Ovary (tissue), 3 donors: ENCODE data around the gene RAB3A.

Source experiments
- POLR2A ChIP-seq: fragments of 450-650 bp; IDR thresholded peaks from one replicate; pipeline ENCODE4 v1.6.1; 2017; ENCODE audit warnings: antibody characterized with exemption, mild to moderate bottlenecking, moderate library complexity
- TF ChIP-seq, protein P1 (sequence below), 3 donors: fragments of 450-650 bp in 2 of 3; fragments of 200-600 bp in 1 of 3; IDR thresholded peaks; one replicate each; pipeline versions ENCODE4 v1.5.1 to v1.8.0; 2016 to 2022; ENCODE audit warnings: antibody characterized with exemption in 3 of 3, mild to moderate bottlenecking in 1 of 3
- donor health status: DM: no; HTN: no; CAD: no.

DNA sequence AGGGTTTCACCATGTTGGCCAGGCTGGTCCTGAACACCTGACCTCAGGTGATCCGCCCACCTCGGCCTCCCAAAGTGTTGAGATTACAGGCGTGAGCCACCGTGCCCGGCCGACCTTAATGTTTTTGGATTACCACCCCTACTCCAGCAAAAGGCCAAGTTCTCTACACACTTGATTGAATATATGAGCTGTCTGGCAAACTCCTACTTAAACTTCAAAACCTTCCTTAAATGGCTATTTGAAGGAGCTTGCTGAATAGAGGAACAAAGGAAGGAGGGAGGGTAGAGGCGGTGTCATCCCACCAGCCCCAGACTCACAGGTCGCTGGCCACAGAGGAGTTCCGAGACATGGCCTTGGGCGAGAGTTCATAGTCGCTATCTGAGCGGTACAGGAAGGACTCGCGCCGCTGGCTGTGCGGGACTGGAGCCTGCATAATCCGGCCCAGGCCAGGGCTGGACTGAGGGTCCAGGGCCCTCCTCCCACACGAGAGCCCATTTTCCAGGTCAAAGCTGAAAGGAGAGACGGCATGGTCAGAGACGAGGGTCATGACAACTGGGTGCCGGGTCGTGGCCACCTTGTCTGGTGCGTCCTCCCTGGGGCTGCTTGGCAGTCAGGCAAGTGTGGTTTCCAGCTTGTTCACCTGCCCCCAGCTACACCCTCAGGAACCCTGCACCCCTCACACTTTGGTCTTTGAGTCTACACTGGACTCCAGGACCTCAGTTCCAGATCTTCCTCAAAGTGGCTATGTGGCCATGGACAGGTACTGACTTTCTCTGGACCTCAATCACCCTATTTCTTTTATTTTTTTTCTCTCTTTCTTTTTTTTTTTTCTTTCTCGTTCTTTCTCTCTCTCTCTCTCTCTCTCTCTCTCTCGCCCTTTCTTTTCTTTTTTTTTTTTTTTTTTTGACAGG is 18.2 kb upstream of the RAB3A start:
- TF ChIP-seq POLR2A, result no peak
- TF ChIP-seq, protein P1, sequence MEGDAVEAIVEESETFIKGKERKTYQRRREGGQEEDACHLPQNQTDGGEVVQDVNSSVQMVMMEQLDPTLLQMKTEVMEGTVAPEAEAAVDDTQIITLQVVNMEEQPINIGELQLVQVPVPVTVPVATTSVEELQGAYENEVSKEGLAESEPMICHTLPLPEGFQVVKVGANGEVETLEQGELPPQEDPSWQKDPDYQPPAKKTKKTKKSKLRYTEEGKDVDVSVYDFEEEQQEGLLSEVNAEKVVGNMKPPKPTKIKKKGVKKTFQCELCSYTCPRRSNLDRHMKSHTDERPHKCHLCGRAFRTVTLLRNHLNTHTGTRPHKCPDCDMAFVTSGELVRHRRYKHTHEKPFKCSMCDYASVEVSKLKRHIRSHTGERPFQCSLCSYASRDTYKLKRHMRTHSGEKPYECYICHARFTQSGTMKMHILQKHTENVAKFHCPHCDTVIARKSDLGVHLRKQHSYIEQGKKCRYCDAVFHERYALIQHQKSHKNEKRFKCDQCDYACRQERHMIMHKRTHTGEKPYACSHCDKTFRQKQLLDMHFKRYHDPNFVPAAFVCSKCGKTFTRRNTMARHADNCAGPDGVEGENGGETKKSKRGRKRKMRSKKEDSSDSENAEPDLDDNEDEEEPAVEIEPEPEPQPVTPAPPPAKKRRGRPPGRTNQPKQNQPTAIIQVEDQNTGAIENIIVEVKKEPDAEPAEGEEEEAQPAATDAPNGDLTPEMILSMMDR (IDR thresholded peaks at IDR 0.05), result no peak
